ENCODE data around the gene ZCCHC14. TPM values are rescaled to one million over a fixed set of nuclear protein-coding genes. Genes with fewer than 3 reads are reported as not detected.

Gene ZCCHC14
- total and polyA plus RNA-seq, 4 donors = 7.4 to 31.1 (median 19.3) TPM

- Histone ChIP-seq H3K27me3 (ENCODE audit: control insufficient read depth in 3 of 3, insufficient read depth in 3 of 3, low read length in 2 of 3) (no peaks in the 10 kb centered on the region), H3K27ac (ENCODE audit: low read depth in 1 of 2, low read length in 1 of 2) (no peak overlapping the region), H3K9me3 (ENCODE audit: control insufficient read depth in 4 of 4, insufficient read depth in 3 of 4, low read length in 3 of 4) (no peaks in the 10 kb centered on the region), H3K4me3 (no peak overlapping the region), H3K9ac (ENCODE audit: insufficient read depth in 1 of 2, low read length in 2 of 2) (no peak overlapping the region), H3K36me3 (ENCODE audit: control insufficient read depth in 4 of 4, insufficient read depth in 4 of 4, low read length in 4 of 4) (peaks cover 2 to 6% (median 4%) of the 10 kb centered on the region in 4 donors), H3K4me1 (ENCODE audit: control insufficient read depth in 5 of 5, insufficient read depth in 5 of 5, low read length in 5 of 5) (peaks cover 0 to 23% (median 10%) of the 10 kb centered on the region in 5 donors)
- DNase-seq (no peak), ATAC-seq (ENCODE audit: insufficient read depth, low FRiP score) (no peak)
- TF ChIP-seq CTCF (IDR thresholded peaks at IDR 0.05; ENCODE audit: control extremely low read depth, extremely low read depth) = no peak
- 96% methylated on average over 14 of the region's 14 CpGs for WGBS, 2 donors
These were observed 55.5 kb downstream of the ZCCHC14 start for GRCh38 chr16:87437327-87437726.

GRCh38 chr16:87436225-87437172 lies 56.3 kb downstream of the ZCCHC14 start:
- ATAC-seq (ENCODE audit: insufficient read depth, low FRiP score) = no peak
- no peak for TF ChIP-seq CTCF (IDR thresholded peaks at IDR 0.05; ENCODE audit: control extremely low read depth, extremely low read depth)
- Histone ChIP-seq H3K27me3 (ENCODE audit: control insufficient read depth in 3 of 3, insufficient read depth in 3 of 3, low read length in 2 of 3) (no peaks in the 10 kb centered on the region), H3K27ac (ENCODE audit: low read depth in 1 of 2, low read length in 1 of 2) (peak overlapping the region; percentile 58 to 86), H3K4me3 (no peak overlapping the region), H3K9me3 (ENCODE audit: control insufficient read depth in 4 of 4, insufficient read depth in 3 of 4, low read length in 3 of 4) (no peaks in the 10 kb centered on the region), H3K4me1 (ENCODE audit: control insufficient read depth in 5 of 5, insufficient read depth in 5 of 5, low read length in 5 of 5) (peaks cover 0 to 23% (median 10%) of the 10 kb centered on the region in 5 donors), H3K9ac (ENCODE audit: insufficient read depth in 1 of 2, low read length in 2 of 2) (peak overlapping the region in 1 of 2 donors; percentile 3), H3K36me3 (ENCODE audit: control insufficient read depth in 4 of 4, insufficient read depth in 4 of 4, low read length in 4 of 4) (peaks cover 2 to 11% (median 3%) of the 10 kb centered on the region in 4 donors)
- peak in 1 of 3 donors; percentile 17 for DNase-seq
- WGBS, 2 donors = 64 to 72% methylated on average over 29 of the region's 29 CpGs

GRCh38 chr16:87435372-87436224 lies 57.2 kb downstream of the ZCCHC14 start:
- peak overlapping the region; percentile 52 to 58 for H3K27ac ChIP-seq (ENCODE audit: low read depth in 1 of 2, low read length in 1 of 2)
- WGBS, 2 donors = 28 to 50% methylated on average over 23 of the region's 23 CpGs
- peaks cover 2 to 12% (median 3%) of the 10 kb centered on the region in 4 donors for H3K36me3 ChIP-seq (ENCODE audit: control insufficient read depth in 4 of 4, insufficient read depth in 4 of 4, low read length in 4 of 4)
- H3K27me3 ChIP-seq (ENCODE audit: control insufficient read depth in 3 of 3, insufficient read depth in 3 of 3, low read length in 2 of 3) = no peaks in the 10 kb centered on the region
- H3K4me1 ChIP-seq (ENCODE audit: control insufficient read depth in 5 of 5, insufficient read depth in 5 of 5, low read length in 5 of 5) = peaks cover 0 to 23% (median 10%) of the 10 kb centered on the region in 5 donors
- peak overlapping the region; percentile 3 to 28 for H3K9ac ChIP-seq (ENCODE audit: insufficient read depth in 1 of 2, low read length in 2 of 2)
- no peak for TF ChIP-seq CTCF (IDR thresholded peaks at IDR 0.05; ENCODE audit: control extremely low read depth, extremely low read depth)
- no peak overlapping the region for H3K4me3 ChIP-seq
- no peaks in the 10 kb centered on the region for H3K9me3 ChIP-seq (ENCODE audit: control insufficient read depth in 4 of 4, insufficient read depth in 3 of 4, low read length in 3 of 4)
- peak; percentile 45 for ATAC-seq (ENCODE audit: insufficient read depth, low FRiP score)
- peak in 2 of 3 donors; percentile 30 to 46 for DNase-seq

All from lung (tissue), 12 donors.